ENCODE data around the gene CSNK1G2. TPM values are rescaled to one million over a fixed set of nuclear protein-coding genes. Genes with fewer than 3 reads are reported as not detected.

Gene CSNK1G2
- total RNA-seq, 4 donors from 2014 or later = 47.2 to 67.6 (median 60.8) TPM

- no peaks in the 10 kb centered on the region for H3K9me3 ChIP-seq
- H3K27me3 ChIP-seq = no peaks in the 10 kb centered on the region
- TF ChIP-seq, protein P1, sequence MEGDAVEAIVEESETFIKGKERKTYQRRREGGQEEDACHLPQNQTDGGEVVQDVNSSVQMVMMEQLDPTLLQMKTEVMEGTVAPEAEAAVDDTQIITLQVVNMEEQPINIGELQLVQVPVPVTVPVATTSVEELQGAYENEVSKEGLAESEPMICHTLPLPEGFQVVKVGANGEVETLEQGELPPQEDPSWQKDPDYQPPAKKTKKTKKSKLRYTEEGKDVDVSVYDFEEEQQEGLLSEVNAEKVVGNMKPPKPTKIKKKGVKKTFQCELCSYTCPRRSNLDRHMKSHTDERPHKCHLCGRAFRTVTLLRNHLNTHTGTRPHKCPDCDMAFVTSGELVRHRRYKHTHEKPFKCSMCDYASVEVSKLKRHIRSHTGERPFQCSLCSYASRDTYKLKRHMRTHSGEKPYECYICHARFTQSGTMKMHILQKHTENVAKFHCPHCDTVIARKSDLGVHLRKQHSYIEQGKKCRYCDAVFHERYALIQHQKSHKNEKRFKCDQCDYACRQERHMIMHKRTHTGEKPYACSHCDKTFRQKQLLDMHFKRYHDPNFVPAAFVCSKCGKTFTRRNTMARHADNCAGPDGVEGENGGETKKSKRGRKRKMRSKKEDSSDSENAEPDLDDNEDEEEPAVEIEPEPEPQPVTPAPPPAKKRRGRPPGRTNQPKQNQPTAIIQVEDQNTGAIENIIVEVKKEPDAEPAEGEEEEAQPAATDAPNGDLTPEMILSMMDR (IDR thresholded peaks at IDR 0.05) = no peak
- no peak for TF ChIP-seq POLR2A (IDR thresholded peaks at IDR 0.05)
- no peak overlapping the region for H3K4me3 ChIP-seq (replicated peaks in 1 of 3)
- H3K36me3 ChIP-seq = peaks cover 47 to 53% of the 10 kb centered on the region in 2 donors
- DNase-seq = no peak
- H3K27ac ChIP-seq = no peak overlapping the region
- WGBS, 2 donors = 90 to 96% methylated on average over 15 of the region's 15 CpGs
- no peaks in the 10 kb centered on the region for H3K4me1 ChIP-seq
- intact Hi-C loops (cut with DNase I) = no loop called here
Observed at GRCh38 chr19:1921825-1922224, 19.1 kb upstream of the CSNK1G2 start.

DNA sequence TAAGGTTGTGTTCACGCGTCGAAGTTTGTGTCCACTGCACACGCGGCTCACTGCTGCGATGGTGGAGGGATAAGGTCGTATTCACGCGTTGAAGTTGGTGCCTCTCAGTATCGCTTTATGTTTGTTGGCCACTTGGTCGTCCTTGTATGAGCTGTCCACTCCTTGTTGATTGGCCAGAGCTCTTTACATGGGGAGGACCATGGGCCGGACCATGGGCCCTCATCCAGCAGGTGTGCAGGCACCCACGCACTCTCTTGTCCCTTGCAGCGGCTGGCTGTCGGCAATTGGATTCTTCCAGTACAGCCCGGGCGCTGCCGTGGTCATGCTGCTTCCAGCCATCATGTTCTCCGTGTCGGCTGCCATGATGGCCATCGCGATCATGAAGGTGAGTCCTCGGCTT lies 18.2 kb upstream of the CSNK1G2 start:
- DNase-seq = no peak
- intact Hi-C loops (cut with DNase I) = no loop called here
- peaks cover 45 to 53% of the 10 kb centered on the region in 2 donors for H3K36me3 ChIP-seq

DNA sequence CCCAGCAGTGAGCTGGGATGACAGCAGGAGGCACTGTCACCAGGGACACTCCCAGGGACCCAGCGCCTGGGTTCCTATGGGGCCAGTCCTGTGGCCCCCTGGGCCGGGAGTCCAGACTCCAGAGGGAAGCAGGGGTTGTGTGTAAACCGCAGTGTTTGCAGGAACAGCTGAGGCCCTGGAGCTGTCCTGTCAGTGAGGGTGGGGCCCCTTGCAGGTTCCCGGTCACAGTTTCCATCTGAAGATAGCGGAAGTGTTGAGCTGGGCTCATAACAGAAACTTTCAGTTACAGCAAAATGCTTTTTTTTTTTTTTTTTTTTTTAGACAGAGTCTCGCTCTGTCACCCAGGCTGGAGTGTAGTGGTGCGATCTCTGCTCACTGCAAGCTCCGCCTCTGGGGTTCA lies 17.7 kb upstream of the CSNK1G2 start:
- 84 to 96% methylated on average over 6 of the region's 8 CpGs for WGBS, 2 donors
- Histone ChIP-seq H3K4me1 (no peaks in the 10 kb centered on the region), H3K27ac (no peak overlapping the region), H3K9me3 (no peaks in the 10 kb centered on the region), H3K4me3 (replicated peaks in 1 of 3) (no peak overlapping the region), H3K27me3 (no peaks in the 10 kb centered on the region), H3K36me3 (peaks cover 40 to 48% of the 10 kb centered on the region in 2 donors)
- intact Hi-C loops (cut with DNase I) = no loop called here
- DNase-seq = no peak
- TF ChIP-seq, protein P1 (IDR thresholded peaks at IDR 0.05) = no peak
- TF ChIP-seq POLR2A (IDR thresholded peaks at IDR 0.05) = no peak

More for the DNA sequence above, 18.2 kb upstream of the CSNK1G2 start:
- H3K4me1 ChIP-seq = no peaks in the 10 kb centered on the region
- H3K4me3 ChIP-seq (replicated peaks in 1 of 3) = no peak overlapping the region
- TF ChIP-seq, protein P1 (IDR thresholded peaks at IDR 0.05) = no peak
- TF ChIP-seq POLR2A (IDR thresholded peaks at IDR 0.05) = no peak
- H3K9me3 ChIP-seq = no peaks in the 10 kb centered on the region
- no peak overlapping the region for H3K27ac ChIP-seq
- H3K27me3 ChIP-seq = no peaks in the 10 kb centered on the region
- WGBS, 2 donors = 96 to 98% methylated on average over 13 to 22 of the region's 23 CpGs

- no peak overlapping the region for H3K27ac ChIP-seq
- WGBS, 2 donors = 94 to 95% methylated on average over 22 to 27 of the region's 35 CpGs
- TF ChIP-seq POLR2A (IDR thresholded peaks at IDR 0.05) = no peak
- TF ChIP-seq, protein P1 (IDR thresholded peaks at IDR 0.05) = no peak
- no peak for DNase-seq
- H3K36me3 ChIP-seq = peaks cover 31 to 38% of the 10 kb centered on the region in 2 donors
- H3K27me3 ChIP-seq = no peaks in the 10 kb centered on the region
- peaks cover 0 to 4% of the 10 kb centered on the region in 2 donors for H3K4me1 ChIP-seq
- H3K9me3 ChIP-seq = no peaks in the 10 kb centered on the region
- H3K4me3 ChIP-seq (replicated peaks in 1 of 3) = no peak overlapping the region
- intact Hi-C loops (cut with DNase I) = no loop called here
Observed at GRCh38 chr19:1924320-1924961, 16.5 kb upstream of the CSNK1G2 start.

DNA sequence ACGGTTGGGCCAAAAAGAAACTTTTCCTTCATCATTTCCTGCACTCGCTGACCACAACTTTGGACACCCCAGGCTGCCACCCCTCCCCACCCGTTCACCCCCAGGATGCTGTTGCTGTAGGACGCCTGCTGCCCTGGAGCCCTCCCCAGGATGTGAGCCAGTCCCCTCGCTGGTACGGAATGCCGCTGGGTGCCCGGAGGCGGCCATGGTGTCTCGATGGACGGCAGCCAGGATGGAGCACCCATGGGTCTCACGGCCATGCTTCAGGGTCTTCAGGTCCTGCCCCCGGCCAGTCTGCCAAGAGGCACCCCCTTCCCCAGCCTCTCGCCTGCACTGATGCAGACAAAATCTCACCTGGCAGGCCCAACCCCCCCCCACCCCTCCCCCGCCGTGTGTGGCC lies 15.4 kb upstream of the CSNK1G2 start:
- H3K4me1 ChIP-seq = peaks cover 5 to 10% of the 10 kb centered on the region in 2 donors
- H3K36me3 ChIP-seq = peaks cover 25 to 28% of the 10 kb centered on the region in 2 donors
- DNase-seq = no peak
- no peak overlapping the region for H3K4me3 ChIP-seq (replicated peaks in 1 of 3)
- no peaks in the 10 kb centered on the region for H3K9me3 ChIP-seq
- 92 to 93% methylated on average over 15 to 16 of the region's 16 CpGs for WGBS, 2 donors
- H3K27ac ChIP-seq = no peak overlapping the region
- TF ChIP-seq, protein P1 (IDR thresholded peaks at IDR 0.05) = no peak
- TF ChIP-seq POLR2A (IDR thresholded peaks at IDR 0.05) = no peak
- intact Hi-C loops (cut with DNase I) = loop anchor here (5.0 kb wide), 1 partner anchor 142 kb away; no protein-coding TSS in a partner anchor
- no peaks in the 10 kb centered on the region for H3K27me3 ChIP-seq

Measured in thyroid gland (tissue), 4 donors.